ENCODE results near the gene SOCS1.

- TF ChIP-seq CTCF (conservative IDR thresholded peaks at IDR 0.05; ENCODE audit: low read depth, low read length) (no peak), RAD21 (IDR thresholded peaks at IDR 0.05; ENCODE audit: low read length) (no peak), CEBPB (IDR thresholded peaks at IDR 0.05; ENCODE audit: low read depth, low read length) (no peak), POLR2A (IDR thresholded peaks at IDR 0.05; ENCODE audit: low read depth, low read length) (no peak), ELK1 (IDR thresholded peaks at IDR 0.05; ENCODE audit: borderline replicate concordance, low read depth, low read length) (no peak), SMC3 (IDR thresholded peaks at IDR 0.05; ENCODE audit: low read depth, low read length) (no peak), FOS (IDR thresholded peaks at IDR 0.05; ENCODE audit: low read depth, low read length) (no peak), NFE2L2 (IDR thresholded peaks at IDR 0.05; ENCODE audit: low read depth, low read length) (no peak), RFX5 (IDR thresholded peaks at IDR 0.05; ENCODE audit: low read depth, low read length) (no peak), MAZ (IDR thresholded peaks at IDR 0.05; ENCODE audit: borderline replicate concordance, low read depth, low read length) (no peak), USF2 (IDR thresholded peaks at IDR 0.05; ENCODE audit: low read depth, low read length) (no peak), MXI1 (IDR thresholded peaks at IDR 0.05; ENCODE audit: borderline replicate concordance, low read depth, low read length) (no peak)
Measured at GRCh38 chr16:11213373-11213772, 42.6 kb downstream of the SOCS1 start.

All from IMR-90 (cell line).